H54 (cell line): ENCODE results near the gene GBP4.

ENCODE experiments used
- DNase-seq: peaks from one replicate; pipeline ENCODE4 v3.0.0; 2011; ENCODE audit warnings: low spot score, mixed read lengths; ENCODE audit not compliant: insufficient read length
- FAIRE-seq: peaks from 3 replicates; lab custom pipeline; 2011; peaks lifted over from hg19 to GRCh38; lab: Jason Lieb, UNC
- POLR2A ChIP-seq: IDR thresholded peaks from 2 replicates; pipeline ENCODE4 v1.6.1; 2011; ENCODE audit warnings: low read depth, mild to moderate bottlenecking, low read length

The GBP4 gene

DNA sequence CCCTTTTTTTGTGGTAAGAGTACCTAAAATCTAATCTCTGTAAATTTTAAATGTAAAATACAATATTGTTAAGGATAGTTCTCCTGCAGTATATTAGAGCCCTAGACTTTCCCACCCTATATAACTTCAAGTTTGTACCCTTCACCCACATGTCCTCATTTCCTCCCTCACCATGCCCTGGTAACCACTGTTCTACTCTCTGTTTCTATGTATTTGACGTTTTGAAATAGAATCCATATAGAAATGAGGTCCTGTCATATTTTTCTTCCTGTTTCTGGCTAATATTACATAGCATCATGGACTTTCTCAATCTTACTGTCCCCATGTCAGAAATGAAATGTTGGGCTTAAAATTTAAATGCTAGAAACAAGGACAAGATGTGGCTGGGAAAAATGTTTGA, 47.7 kb downstream of the GBP4 start:
- DNase-seq = no peak
- no peak for FAIRE-seq
- TF ChIP-seq POLR2A = no peak

GRCh38 chr1:89149976-89150375, 48.8 kb downstream of the GBP4 start:
- FAIRE-seq (no peak), DNase-seq (no peak)
- TF ChIP-seq POLR2A = no peak

DNA sequence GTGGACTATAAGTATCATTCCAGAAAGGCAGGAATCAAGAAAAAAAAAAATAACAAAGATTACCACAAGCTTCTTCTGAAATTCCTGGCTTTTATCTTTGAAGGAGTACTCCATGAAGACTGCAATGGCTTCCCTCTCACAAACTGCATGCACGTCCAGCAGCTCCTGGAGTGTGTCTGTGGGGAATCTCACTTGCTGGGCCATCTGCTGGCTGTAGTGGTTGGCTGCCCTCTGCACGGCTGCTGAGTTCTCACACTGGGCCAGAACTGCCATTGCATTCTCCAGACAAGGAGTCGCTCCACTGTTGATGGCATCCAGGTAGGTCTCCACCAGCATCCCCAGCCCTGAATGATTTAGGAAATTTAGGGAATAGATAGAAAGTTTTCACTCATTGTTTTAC, 49.5 kb downstream of the GBP4 start:
- TF ChIP-seq POLR2A = no peak
- DNase-seq (no peak), FAIRE-seq (no peak)

DNA sequence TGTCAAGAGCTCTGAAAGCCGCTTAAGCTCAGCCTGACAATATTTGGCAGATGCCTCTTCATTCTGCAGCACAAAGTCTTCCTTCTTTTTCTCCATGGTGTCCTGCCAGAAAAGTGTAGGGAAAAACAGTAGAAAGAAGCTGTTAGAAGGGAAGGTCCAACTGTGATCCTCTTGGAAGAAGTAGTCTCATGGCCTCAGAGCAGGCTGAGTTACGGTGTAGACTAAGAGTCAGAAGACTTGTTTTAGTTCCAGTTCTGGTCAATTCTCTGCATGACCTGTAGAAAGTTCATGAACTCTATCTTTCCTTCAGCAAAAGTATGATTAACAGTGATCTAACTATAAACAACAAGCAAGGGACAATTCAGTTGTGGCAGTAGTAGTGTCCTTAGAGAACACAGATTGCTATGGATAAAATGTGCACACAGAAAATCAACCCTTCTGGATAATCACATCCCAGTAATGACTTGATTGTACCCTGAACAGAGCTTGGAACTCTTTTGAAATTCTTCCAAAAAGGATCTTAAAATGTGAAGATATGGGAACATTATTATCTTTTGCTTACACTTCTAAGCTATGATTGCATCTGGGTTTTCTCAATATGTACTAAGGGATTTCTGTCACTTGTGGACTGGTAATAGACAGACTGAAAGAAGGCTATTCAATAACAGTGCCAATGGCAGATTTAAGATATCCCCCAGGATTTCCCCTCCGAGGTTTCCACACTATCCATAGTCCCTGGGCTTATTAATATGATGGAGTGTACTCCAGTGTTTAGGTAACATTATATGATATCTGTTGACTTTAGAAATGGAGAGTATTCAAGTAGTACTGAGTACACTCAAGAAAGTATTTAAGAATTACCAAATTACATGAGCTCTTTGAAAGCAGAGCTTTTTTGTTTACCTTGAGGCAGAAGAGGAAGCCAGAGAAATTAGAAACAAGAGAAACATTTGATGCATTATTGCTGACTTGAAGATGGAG, 50.8 kb downstream of the GBP4 start:
- TF ChIP-seq POLR2A = no peak
- DNase-seq = no peak
- FAIRE-seq = no peak

DNA sequence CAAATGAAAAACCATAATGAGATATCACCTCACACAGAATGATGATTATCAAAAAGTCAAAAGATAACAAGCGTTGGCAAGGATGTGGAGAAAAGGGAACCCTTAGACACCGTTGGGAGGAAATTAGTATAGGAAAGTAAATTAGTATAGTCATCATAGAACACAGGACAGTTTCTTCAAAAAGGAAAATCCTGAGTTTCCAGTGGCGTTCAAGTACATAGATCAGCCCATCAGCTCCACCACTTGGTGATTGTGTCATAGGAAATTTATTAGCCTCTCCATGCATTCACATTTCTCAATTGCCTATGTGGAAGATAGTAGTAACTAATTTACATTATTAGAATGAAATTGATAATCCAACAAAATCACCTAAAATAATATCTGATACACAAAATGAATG, 52.0 kb downstream of the GBP4 start:
- no peak for FAIRE-seq
- DNase-seq = no peak
- no peak for TF ChIP-seq POLR2A

DNA sequence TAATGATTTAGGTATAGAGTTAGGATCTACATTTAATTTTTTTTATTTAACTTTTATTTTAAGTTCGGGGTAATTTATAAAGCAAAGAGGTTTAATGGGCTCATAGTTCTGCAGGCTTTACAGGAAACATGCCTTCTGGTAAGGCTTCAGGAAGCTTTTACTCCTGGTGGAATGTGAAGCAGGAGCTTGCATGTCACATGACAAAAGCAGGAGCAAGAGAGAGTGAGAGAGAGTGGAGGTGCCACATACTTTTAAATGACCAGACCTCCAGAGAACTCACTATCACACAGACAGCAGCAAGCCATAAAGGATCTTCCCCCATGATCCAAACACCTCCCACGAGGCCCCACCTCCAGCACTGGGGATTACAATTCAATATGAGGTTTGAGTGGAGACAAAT, 55.3 kb downstream of the GBP4 start:
- FAIRE-seq (no peak), DNase-seq (no peak)
- TF ChIP-seq POLR2A = no peak

GRCh38 chr1:89142160-89142559, 56.6 kb downstream of the GBP4 start:
- FAIRE-seq = no peak

GRCh38 chr1:89133747-89134146, 65.0 kb downstream of the GBP4 start:
- DNase-seq (no peak), FAIRE-seq (no peak)
- no peak for TF ChIP-seq POLR2A

More at GRCh38 chr1:89142160-89142559, 56.6 kb downstream of the GBP4 start:
- DNase-seq = no peak
- no peak for TF ChIP-seq POLR2A
